ENCODE results near the gene VWA2. TPM values are rescaled to one million over a fixed set of nuclear protein-coding genes. Genes with fewer than 3 reads are reported as not detected.

The VWA2 gene
- 2.3 TPM for polyA plus RNA-seq (ENCODE audit: insufficient read length)
- long read RNA-seq, donor 1: 0 reads
- long read RNA-seq, donor 2, partial matches to known transcripts: 13 of 13 reads
- long read RNA-seq, donor 2, other reads (novel, unspliced or antisense): 0 of 13 reads
- long read RNA-seq, donor 3: 0 reads
- long read RNA-seq, donor 4: 0 reads
- long read RNA-seq, donor 5: 0 reads
- long read RNA-seq, donor 6, partial matches to known transcripts: 0 of 1 reads
- long read RNA-seq, donor 6, other reads (novel, unspliced or antisense): 0 of 1 reads
- long read RNA-seq, donor 7, partial matches to known transcripts: 8 of 8 reads
- long read RNA-seq, donor 7, other reads (novel, unspliced or antisense): 0 of 8 reads
- long read RNA-seq, donor 8: 0 reads

GRCh38 chr10:114239117-114239993 lies at the start of gene VWA2:
TSS of gene VWA2 (plus strand) at chr10:114239254. CDS start at chr10:114248714, 9,460 bp downstream.
- no peak for DNase-seq

- DNase-seq: no peak
Measured at GRCh38 chr10:114189700-114190099, 49.4 kb upstream of the VWA2 start.

- no peak for DNase-seq
Measured at GRCh38 chr10:114195079-114195478, 44.0 kb upstream of the VWA2 start.

- DNase-seq: no peak
Measured at GRCh38 chr10:114199239-114199638, 39.8 kb upstream of the VWA2 start.

- DNase-seq: no peak
Measured at GRCh38 chr10:114202812-114203211, 36.2 kb upstream of the VWA2 start.

- no peak for DNase-seq
Measured at GRCh38 chr10:114206902-114207301, 32.2 kb upstream of the VWA2 start.

- DNase-seq: no peak
Measured at GRCh38 chr10:114207349-114207748, 31.7 kb upstream of the VWA2 start.

GRCh38 chr10:114208351-114208750 lies 30.7 kb upstream of the VWA2 start:
- no peak for DNase-seq

- DNase-seq: no peak
Measured at GRCh38 chr10:114212153-114212552, 26.9 kb upstream of the VWA2 start.

GRCh38 chr10:114215033-114215432 lies 24.0 kb upstream of the VWA2 start:
- no peak for DNase-seq

GRCh38 chr10:114220281-114220680 lies 18.8 kb upstream of the VWA2 start:
- DNase-seq: no peak

- DNase-seq: no peak
Measured at GRCh38 chr10:114221235-114221634, 17.8 kb upstream of the VWA2 start.

GRCh38 chr10:114223066-114223465 lies 16.0 kb upstream of the VWA2 start:
- DNase-seq: no peak

- DNase-seq: no peak
Measured at GRCh38 chr10:114228156-114228555, 10.9 kb upstream of the VWA2 start.

- DNase-seq: no peak
Measured at GRCh38 chr10:114232561-114233176, 6.4 kb upstream of the VWA2 start.

GRCh38 chr10:114233482-114233881 lies 5.6 kb upstream of the VWA2 start:
- no peak for DNase-seq

- DNase-seq: no peak
Measured at GRCh38 chr10:114234132-114234531, 4.9 kb upstream of the VWA2 start.

- no peak for DNase-seq
Measured at GRCh38 chr10:114239994-114240345, 916 bp downstream of the VWA2 start.

GRCh38 chr10:114242235-114242634 lies 3.2 kb downstream of the VWA2 start:
- no peak for DNase-seq

- no peak for DNase-seq
Measured at GRCh38 chr10:114243661-114244060, 4.6 kb downstream of the VWA2 start.

- DNase-seq: no peak
Measured at GRCh38 chr10:114244126-114244525, 5.1 kb downstream of the VWA2 start.

GRCh38 chr10:114245121-114245791 lies 6.2 kb downstream of the VWA2 start:
- DNase-seq: no peak
